Activated CD4-positive, alpha-beta T cell treated with anti-CD3 and anti-CD28 coated beads, Interleukin-2, amount 50 U/mL, for 48 hours (primary cell): ENCODE data around the gene ARHGAP6.
"Not testable (repeated sequence)": the region's sequence is repeated elsewhere in the genome, so short reads cannot be mapped to it uniquely, and the experiment has no call there.

Experiments used
- DNase-seq, 2 experiments: peaks; one replicate each; pipeline ENCODE4 v3.0.0-alpha.2; 2020

Gene ARHGAP6

GRCh38 chrX:11641349-11642065 is 24.2 kb downstream of the ARHGAP6 start:
- DNase-seq: no peak

GRCh38 chrX:11640089-11640488 is 25.6 kb downstream of the ARHGAP6 start:
- DNase-seq: no peak

- DNase-seq: no peak
These were observed 33.0 kb downstream of the ARHGAP6 start for GRCh38 chrX:11632732-11633131.

GRCh38 chrX:11629593-11630211 is 36.0 kb downstream of the ARHGAP6 start:
- no peak for DNase-seq

- no peak for DNase-seq
These were observed 37.3 kb downstream of the ARHGAP6 start for GRCh38 chrX:11628399-11628798.

GRCh38 chrX:11626351-11626750 is 39.4 kb downstream of the ARHGAP6 start:
- no peak for DNase-seq

- DNase-seq: no peak
These were observed 46.3 kb downstream of the ARHGAP6 start for GRCh38 chrX:11619441-11619840.

- DNase-seq: not testable (repeated sequence)
These were observed 51.5 kb downstream of the ARHGAP6 start for GRCh38 chrX:11614253-11614652.

- DNase-seq: no peak
These were observed 53.8 kb downstream of the ARHGAP6 start for GRCh38 chrX:11611965-11612364.

GRCh38 chrX:11611161-11611560 is 54.6 kb downstream of the ARHGAP6 start:
- no peak for DNase-seq

- no peak for DNase-seq
These were observed 56.6 kb downstream of the ARHGAP6 start for GRCh38 chrX:11609109-11609508.

- DNase-seq: no peak
These were observed 59.3 kb downstream of the ARHGAP6 start for GRCh38 chrX:11606408-11606807.

GRCh38 chrX:11600578-11600977 is 65.1 kb downstream of the ARHGAP6 start:
- no peak for DNase-seq

- no peak for DNase-seq
These were observed 68.2 kb downstream of the ARHGAP6 start for GRCh38 chrX:11597479-11597878.

GRCh38 chrX:11591723-11592346 is 73.9 kb downstream of the ARHGAP6 start:
- DNase-seq: no peak

- DNase-seq: no peak
These were observed 76.1 kb downstream of the ARHGAP6 start for GRCh38 chrX:11589641-11590040.

- DNase-seq: no peak
These were observed 77.6 kb downstream of the ARHGAP6 start for GRCh38 chrX:11588097-11588496.

GRCh38 chrX:11585174-11585573 is 80.5 kb downstream of the ARHGAP6 start:
- no peak for DNase-seq

- no peak for DNase-seq
These were observed 84.9 kb downstream of the ARHGAP6 start for GRCh38 chrX:11580789-11581188.

GRCh38 chrX:11579636-11580600 is 85.8 kb downstream of the ARHGAP6 start:
- no peak for DNase-seq

GRCh38 chrX:11578301-11578700 is 87.4 kb downstream of the ARHGAP6 start:
- not testable (repeated sequence) for DNase-seq

GRCh38 chrX:11577603-11578002 is 88.1 kb downstream of the ARHGAP6 start:
- no peak for DNase-seq

- no peak for DNase-seq
These were observed 90.4 kb downstream of the ARHGAP6 start for GRCh38 chrX:11575332-11575731.
